ENCODE measurements around the gene MAPT.
"Not testable (repeated sequence)": the region's sequence is repeated elsewhere in the genome, so short reads cannot be mapped to it uniquely, and the experiment has no call there.

The MAPT gene

DNA sequence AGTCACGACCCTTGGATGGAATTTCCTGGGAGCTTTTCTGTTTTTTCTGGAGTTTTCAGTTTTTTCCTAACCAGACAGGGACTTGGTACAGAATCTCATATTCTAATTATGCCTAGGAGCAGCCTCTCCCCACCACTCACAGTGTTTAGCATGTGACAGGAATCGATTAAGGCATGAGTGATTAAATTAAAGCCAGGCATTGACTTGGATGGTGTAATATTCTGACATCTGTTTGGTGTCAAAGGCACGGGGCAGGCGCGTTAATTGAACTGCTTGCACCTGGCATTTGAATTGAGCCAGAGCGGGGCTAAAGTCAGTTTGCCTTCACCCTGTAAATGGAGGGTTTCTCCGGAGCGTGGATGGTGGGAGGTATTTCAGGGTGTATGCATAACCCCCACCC is 11.9 kb downstream of the MAPT start:
- Histone ChIP-seq H3K4me1 (ENCODE audit: control insufficient read depth, insufficient read depth, low read length) (no peaks in the 10 kb centered on the region), H3K36me3 (ENCODE audit: control insufficient read depth, insufficient read depth, low read length) (no peaks in the 10 kb centered on the region), H3K9me3 (ENCODE audit: control insufficient read depth, low read length) (no peaks in the 10 kb centered on the region), H3K27me3 (ENCODE audit: control insufficient read depth, insufficient read depth, low read length) (peaks cover 3% of the 10 kb centered on the region), H3K9ac (ENCODE audit: low read length) (no peak overlapping the region), H3K4me3 (ENCODE audit: low read length) (no peak overlapping the region)

- Histone ChIP-seq H3K27me3 (ENCODE audit: control insufficient read depth, insufficient read depth, low read length) (peaks cover 3% of the 10 kb centered on the region), H3K4me3 (ENCODE audit: low read length) (no peak overlapping the region), H3K4me1 (ENCODE audit: control insufficient read depth, insufficient read depth, low read length) (no peaks in the 10 kb centered on the region), H3K9ac (ENCODE audit: low read length) (no peak overlapping the region), H3K36me3 (ENCODE audit: control insufficient read depth, insufficient read depth, low read length) (no peaks in the 10 kb centered on the region), H3K9me3 (ENCODE audit: control insufficient read depth, low read length) (no peaks in the 10 kb centered on the region)
Observed at GRCh38 chr17:45906927-45907622, 12.7 kb downstream of the MAPT start.

DNA sequence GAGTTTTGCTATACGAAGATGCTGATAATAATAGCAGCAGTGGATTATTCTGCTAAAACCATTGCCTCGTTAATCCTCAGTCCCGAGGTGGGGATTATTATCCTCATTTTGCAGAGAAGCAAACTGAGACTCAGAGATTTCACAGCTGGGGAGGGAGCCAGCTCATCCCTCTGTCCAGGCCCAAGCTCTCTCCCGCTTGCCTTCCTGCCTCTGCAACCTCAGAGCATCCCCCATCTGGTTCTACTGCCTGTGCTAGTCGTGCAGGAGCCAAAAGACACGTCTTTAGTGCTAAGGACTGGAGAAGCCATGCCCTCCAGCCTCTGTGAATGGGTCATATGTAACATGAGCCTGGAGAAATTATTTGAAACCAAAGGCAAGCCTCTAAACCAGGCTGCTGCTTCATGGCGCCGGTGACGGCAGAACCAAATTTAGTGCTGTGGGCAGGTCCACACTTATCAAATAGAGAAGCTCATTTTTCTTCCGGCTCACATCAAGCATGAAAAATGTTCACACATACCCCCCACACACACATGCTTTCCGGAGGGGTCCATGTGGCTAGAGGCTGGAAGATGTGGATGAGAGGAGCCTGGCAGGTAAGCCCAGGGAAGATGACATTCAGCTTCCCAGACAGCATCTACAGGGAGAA is 13.5 kb downstream of the MAPT start:
- Histone ChIP-seq H3K9me3 (ENCODE audit: control insufficient read depth, low read length) (no peaks in the 10 kb centered on the region), H3K4me3 (ENCODE audit: low read length) (no peak overlapping the region), H3K36me3 (ENCODE audit: control insufficient read depth, insufficient read depth, low read length) (no peaks in the 10 kb centered on the region), H3K27me3 (ENCODE audit: control insufficient read depth, insufficient read depth, low read length) (peaks cover under 1% of the 10 kb centered on the region), H3K4me1 (ENCODE audit: control insufficient read depth, insufficient read depth, low read length) (no peaks in the 10 kb centered on the region), H3K9ac (ENCODE audit: low read length) (no peak overlapping the region)

DNA sequence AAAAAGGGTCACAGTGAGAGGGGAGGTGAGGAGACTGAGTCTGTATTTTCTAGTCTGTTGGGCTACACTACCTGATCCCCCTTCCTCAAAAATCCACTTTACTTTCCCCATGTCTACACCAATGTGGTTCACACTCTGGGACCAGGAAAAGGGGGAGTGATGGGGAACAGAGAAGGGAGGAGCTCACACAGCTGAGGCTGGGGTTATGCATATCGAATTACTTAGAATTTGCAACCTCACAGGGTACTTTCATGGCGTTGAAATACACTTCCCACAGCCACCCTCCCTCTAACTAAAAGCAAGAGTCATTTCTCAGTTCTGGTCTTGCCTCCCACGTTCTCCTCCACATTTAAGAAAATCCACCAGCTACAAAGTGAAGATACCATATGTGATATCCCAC is 14.1 kb downstream of the MAPT start:
- no peak overlapping the region for H3K4me3 ChIP-seq (ENCODE audit: low read length)
- H3K4me1 ChIP-seq (ENCODE audit: control insufficient read depth, insufficient read depth, low read length) = no peaks in the 10 kb centered on the region
- no peak overlapping the region for H3K9ac ChIP-seq (ENCODE audit: low read length)
- no peaks in the 10 kb centered on the region for H3K36me3 ChIP-seq (ENCODE audit: control insufficient read depth, insufficient read depth, low read length)
- H3K27me3 ChIP-seq (ENCODE audit: control insufficient read depth, insufficient read depth, low read length) = no peaks in the 10 kb centered on the region
- H3K9me3 ChIP-seq (ENCODE audit: control insufficient read depth, low read length) = no peaks in the 10 kb centered on the region

GRCh38 chr17:45908935-45909334 is 14.6 kb downstream of the MAPT start:
- no peaks in the 10 kb centered on the region for H3K4me1 ChIP-seq (ENCODE audit: control insufficient read depth, insufficient read depth, low read length)
- H3K9me3 ChIP-seq (ENCODE audit: control insufficient read depth, low read length) = no peaks in the 10 kb centered on the region
- H3K9ac ChIP-seq (ENCODE audit: low read length) = no peak overlapping the region
- H3K27me3 ChIP-seq (ENCODE audit: control insufficient read depth, insufficient read depth, low read length) = no peaks in the 10 kb centered on the region
- H3K4me3 ChIP-seq (ENCODE audit: low read length) = no peak overlapping the region
- no peaks in the 10 kb centered on the region for H3K36me3 ChIP-seq (ENCODE audit: control insufficient read depth, insufficient read depth, low read length)

DNA sequence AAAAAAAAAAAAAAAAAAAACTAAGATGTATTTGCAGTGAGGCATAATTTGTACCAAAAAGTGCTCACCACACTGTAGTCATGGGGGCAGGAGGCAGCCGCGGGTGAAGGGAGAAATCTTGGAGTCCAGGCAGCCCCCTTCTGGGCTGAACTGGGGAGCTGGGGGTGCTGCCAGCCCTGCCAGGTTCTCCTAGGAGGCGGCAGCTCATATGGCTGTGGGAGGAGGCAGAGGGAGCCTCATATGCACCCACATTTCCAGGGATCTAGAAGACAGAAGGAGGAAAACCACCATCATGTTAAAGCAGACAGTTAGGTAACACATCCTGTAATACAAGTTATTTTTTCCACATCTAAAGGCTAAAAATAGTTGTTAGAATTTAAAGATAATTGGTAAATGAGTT is 16.3 kb downstream of the MAPT start:
- no peaks in the 10 kb centered on the region for H3K36me3 ChIP-seq (ENCODE audit: control insufficient read depth, insufficient read depth, low read length)
- no peaks in the 10 kb centered on the region for H3K27me3 ChIP-seq (ENCODE audit: control insufficient read depth, insufficient read depth, low read length)
- H3K4me3 ChIP-seq (ENCODE audit: low read length) = no peak overlapping the region
- H3K4me1 ChIP-seq (ENCODE audit: control insufficient read depth, insufficient read depth, low read length) = no peaks in the 10 kb centered on the region
- no peaks in the 10 kb centered on the region for H3K9me3 ChIP-seq (ENCODE audit: control insufficient read depth, low read length)
- H3K9ac ChIP-seq (ENCODE audit: low read length) = no peak overlapping the region

DNA sequence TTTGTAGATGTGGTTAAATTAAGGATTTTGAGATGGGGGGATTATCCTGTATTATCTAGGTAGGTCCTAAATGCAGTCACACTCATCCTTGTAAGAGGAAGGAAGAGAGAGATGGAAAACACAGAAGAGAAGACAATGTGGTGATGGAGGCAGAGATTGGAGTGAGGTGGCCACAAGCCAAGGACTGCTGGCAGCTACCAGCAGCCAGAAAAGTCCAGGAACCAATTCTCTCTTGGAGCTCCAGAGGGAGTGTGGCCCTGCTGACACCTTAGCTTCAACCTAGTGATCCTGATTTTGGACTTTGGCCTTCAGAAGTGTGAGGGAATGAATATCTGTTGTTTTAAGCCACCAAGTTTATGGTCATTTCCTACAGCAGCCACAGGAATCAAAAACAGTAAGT is 18.0 kb downstream of the MAPT start:
- no peaks in the 10 kb centered on the region for H3K9me3 ChIP-seq (ENCODE audit: control insufficient read depth, low read length)
- H3K9ac ChIP-seq (ENCODE audit: low read length) = no peak overlapping the region
- no peaks in the 10 kb centered on the region for H3K27me3 ChIP-seq (ENCODE audit: control insufficient read depth, insufficient read depth, low read length)
- H3K4me1 ChIP-seq (ENCODE audit: control insufficient read depth, insufficient read depth, low read length) = no peaks in the 10 kb centered on the region
- H3K4me3 ChIP-seq (ENCODE audit: low read length) = no peak overlapping the region
- no peaks in the 10 kb centered on the region for H3K36me3 ChIP-seq (ENCODE audit: control insufficient read depth, insufficient read depth, low read length)

- not testable (repeated sequence) for H3K9ac ChIP-seq (ENCODE audit: low read length); H3K36me3 ChIP-seq (ENCODE audit: control insufficient read depth, insufficient read depth, low read length); H3K27me3 ChIP-seq (ENCODE audit: control insufficient read depth, insufficient read depth, low read length); H3K4me3 ChIP-seq (ENCODE audit: low read length); H3K4me1 ChIP-seq (ENCODE audit: control insufficient read depth, insufficient read depth, low read length); H3K9me3 ChIP-seq (ENCODE audit: control insufficient read depth, low read length)
Observed at GRCh38 chr17:45913030-45913429, 18.7 kb downstream of the MAPT start.

DNA sequence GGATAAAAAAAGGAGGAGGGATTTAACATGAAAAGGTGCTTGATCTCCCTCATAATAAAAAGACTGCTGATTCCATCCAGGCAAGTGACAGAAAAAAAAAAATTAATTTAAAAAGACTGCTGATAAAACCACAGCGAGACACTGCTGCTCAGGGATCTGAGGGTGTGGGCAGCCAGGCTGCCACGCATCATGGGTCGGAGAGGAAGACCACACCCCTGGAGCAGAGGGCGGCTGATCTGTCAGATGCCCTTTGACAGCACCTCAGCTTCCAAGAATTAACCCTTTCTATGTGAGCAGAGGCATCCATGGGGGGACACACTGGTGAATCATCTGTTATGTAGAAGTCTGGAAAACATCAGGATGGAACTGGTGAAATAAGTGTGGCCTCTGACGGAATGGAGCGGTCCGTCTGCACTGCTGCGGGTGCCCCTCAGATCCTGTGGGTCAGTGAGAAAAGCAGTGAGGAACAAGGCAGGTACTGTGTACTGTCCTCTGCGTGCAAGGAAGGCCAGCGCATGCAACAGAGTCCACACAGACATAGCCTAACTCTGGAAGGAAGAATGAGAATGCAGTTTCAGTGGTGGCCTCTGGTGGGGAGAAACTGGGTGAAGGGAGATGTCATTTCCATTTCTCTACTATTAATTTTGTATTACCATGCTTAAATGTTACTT is 19.8 kb downstream of the MAPT start:
- H3K36me3 ChIP-seq (ENCODE audit: control insufficient read depth, insufficient read depth, low read length) = no peaks in the 10 kb centered on the region
- no peaks in the 10 kb centered on the region for H3K27me3 ChIP-seq (ENCODE audit: control insufficient read depth, insufficient read depth, low read length)
- no peaks in the 10 kb centered on the region for H3K4me1 ChIP-seq (ENCODE audit: control insufficient read depth, insufficient read depth, low read length)
- H3K4me3 ChIP-seq (ENCODE audit: low read length) = no peak overlapping the region
- H3K9ac ChIP-seq (ENCODE audit: low read length) = no peak overlapping the region
- no peaks in the 10 kb centered on the region for H3K9me3 ChIP-seq (ENCODE audit: control insufficient read depth, low read length)

DNA sequence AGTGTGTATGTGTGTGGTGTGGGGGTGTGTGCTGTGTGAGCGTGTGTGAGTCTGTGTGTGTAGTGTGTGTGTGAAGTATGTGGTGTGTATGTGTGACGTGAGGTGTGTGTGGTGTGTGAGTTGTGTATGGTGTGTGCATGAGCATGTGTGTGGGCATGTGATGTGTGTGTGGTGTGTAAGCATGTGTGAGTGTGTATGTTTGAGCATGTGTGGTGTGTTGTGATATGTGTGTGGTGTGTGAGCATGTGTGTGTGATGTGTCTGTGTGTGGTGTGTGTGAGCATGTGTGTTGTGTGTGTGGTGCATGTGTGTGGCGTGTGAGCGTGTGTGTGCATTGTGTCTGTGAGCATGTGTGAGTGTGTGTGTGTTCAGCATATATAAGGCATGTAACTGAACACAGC is 20.9 kb downstream of the MAPT start:
- no peaks in the 10 kb centered on the region for H3K9me3 ChIP-seq (ENCODE audit: control insufficient read depth, low read length)
- no peaks in the 10 kb centered on the region for H3K27me3 ChIP-seq (ENCODE audit: control insufficient read depth, insufficient read depth, low read length)
- no peaks in the 10 kb centered on the region for H3K4me1 ChIP-seq (ENCODE audit: control insufficient read depth, insufficient read depth, low read length)
- no peaks in the 10 kb centered on the region for H3K36me3 ChIP-seq (ENCODE audit: control insufficient read depth, insufficient read depth, low read length)
- H3K9ac ChIP-seq (ENCODE audit: low read length) = no peak overlapping the region
- no peak overlapping the region for H3K4me3 ChIP-seq (ENCODE audit: low read length)

GRCh38 chr17:45917081-45917480 is 22.7 kb downstream of the MAPT start:
- H3K9me3 ChIP-seq (ENCODE audit: control insufficient read depth, low read length) = no peaks in the 10 kb centered on the region
- no peak overlapping the region for H3K9ac ChIP-seq (ENCODE audit: low read length)
- H3K27me3 ChIP-seq (ENCODE audit: control insufficient read depth, insufficient read depth, low read length) = no peaks in the 10 kb centered on the region
- no peaks in the 10 kb centered on the region for H3K4me1 ChIP-seq (ENCODE audit: control insufficient read depth, insufficient read depth, low read length)
- H3K36me3 ChIP-seq (ENCODE audit: control insufficient read depth, insufficient read depth, low read length) = no peaks in the 10 kb centered on the region
- H3K4me3 ChIP-seq (ENCODE audit: low read length) = no peak overlapping the region

- H3K36me3 ChIP-seq (ENCODE audit: control insufficient read depth, insufficient read depth, low read length) = no peaks in the 10 kb centered on the region
- no peak overlapping the region for H3K4me3 ChIP-seq (ENCODE audit: low read length)
Observed at GRCh38 chr17:45918241-45918745, 23.9 kb downstream of the MAPT start.

More at GRCh38 chr17:45918241-45918745, 23.9 kb downstream of the MAPT start:
- H3K27me3 ChIP-seq (ENCODE audit: control insufficient read depth, insufficient read depth, low read length) = no peaks in the 10 kb centered on the region
- no peaks in the 10 kb centered on the region for H3K4me1 ChIP-seq (ENCODE audit: control insufficient read depth, insufficient read depth, low read length)
- no peak overlapping the region for H3K9ac ChIP-seq (ENCODE audit: low read length)
- H3K9me3 ChIP-seq (ENCODE audit: control insufficient read depth, low read length) = no peaks in the 10 kb centered on the region
